Sigmoid colon (tissue), 7 donors: ENCODE measurements around the gene SLC11A1. TPM values are rescaled to one million over a fixed set of nuclear protein-coding genes. Genes with fewer than 3 reads are reported as not detected.

Experiments
- DNase-seq: peaks from one replicate; pipeline ENCODE4 v3.0.0-alpha.2; 2019
- H3K27ac ChIP-seq, 4 donors: fragments of 200-600 bp; sonication (generic); one replicate each; pipeline ENCODE4 v1.5.1; 2016 to 2019; ENCODE audit warnings: mild to moderate bottlenecking in 1 of 4
- H3K27me3 ChIP-seq, 3 donors: fragments of 200-600 bp; sonication (generic); one replicate each; pipeline ENCODE4 v1.5.1; 2019; ENCODE audit warnings: mild to moderate bottlenecking in 1 of 3
- H3K36me3 ChIP-seq, 4 donors: fragments of 200-600 bp; sonication (generic); one replicate each; pipeline ENCODE4 v1.5.1; 2016 to 2019
- H3K4me1 ChIP-seq, 4 donors: fragments of 200-600 bp; sonication (generic); one replicate each; pipeline ENCODE4 v1.5.1; 2017 to 2019
- H3K4me3 ChIP-seq, 4 donors: fragments of 200-600 bp; sonication (generic); one replicate each; pipeline ENCODE4 v1.5.1; 2017 to 2019; ENCODE audit warnings: mild to moderate bottlenecking in 2 of 4, moderate library complexity in 1 of 4
- H3K9me3 ChIP-seq, 4 donors: fragments of 200-600 bp in 3 of 4; sonication (generic) in 3 of 4; one replicate each; pipeline versions ENCODE4 v1.5.1 to v1.6.1; 2013 to 2019
- CTCF ChIP-seq, 4 experiments: fragments of 450-650 bp in 3 of 4; fragments of 200-600 bp in 1 of 4; IDR thresholded peaks; one replicate each; pipeline ENCODE4 v1.5.1; 2016 to 2019; ENCODE audit warnings: antibody characterized with exemption in 4 of 4, mild to moderate bottlenecking in 3 of 4, moderate library complexity in 2 of 4
- EP300 ChIP-seq, 4 donors: sonication (generic); formaldehyde crosslinking; IDR thresholded peaks; one replicate each; pipeline ENCODE4 v1.6.1; 2017; ENCODE audit warnings: antibody characterized with exemption in 4 of 4
- POLR2A ChIP-seq, 2 donors: fragments of 450-650 bp; IDR thresholded peaks; one replicate each; pipeline ENCODE4 v1.6.1; 2016; ENCODE audit warnings: antibody characterized with exemption in 2 of 2, mild to moderate bottlenecking in 2 of 2, moderate library complexity in 2 of 2
- POLR2AphosphoS5 ChIP-seq, 4 donors: sonication (generic); formaldehyde crosslinking; IDR thresholded peaks; one replicate each; pipeline ENCODE4 v1.6.1; 2017; ENCODE audit warnings: antibody characterized with exemption in 4 of 4
- WGBS, 2 donors: extraction: QIAGEN DNeasy Blood & Tissue Kit; methylation state at CpG; one replicate each; pipeline ENCODE4 v1.1.7; 2013; 5-methylcytosine and 5-hydroxymethylcytosine counted together
- intact Hi-C: fragments of 100-400 bp; cut with DNase I; formaldehyde crosslinking; loops from one replicate; pipeline ENCODE4 v1.15.1; 2023
- polyA plus RNA-seq, 3 donors: library from polyadenylated mRNA; stranded (reverse); fragments of 200-250 nt; gene quantifications; one replicate each; pipeline ENCODE4 v1.2.3, GENCODE V29; 2013
- total RNA-seq, 4 donors: library from RNA; depleted of rRNA; stranded (reverse); fragments of >200 nt; gene quantifications; one replicate each; pipeline ENCODE4 v1.1.0, GENCODE V29; 2016
- donor health status: healthy with polysubstance abuse.
- donor health status: Bipolar disorder and iron deficiency.
- donor health status: healthy.

The SLC11A1 gene
- total and polyA plus RNA-seq, 7 donors, result 1.2 to 19.0 (median 13.8) TPM

GRCh38 chr2:218340656-218341055 is 41.4 kb upstream of the SLC11A1 start:
- Histone ChIP-seq H3K4me3 (no peak overlapping the region), H3K27ac (no peak overlapping the region), H3K9me3 (no peaks in the 10 kb centered on the region), H3K36me3 (no peaks in the 10 kb centered on the region), H3K27me3 (no peaks in the 10 kb centered on the region), H3K4me1 (no peaks in the 10 kb centered on the region)
- WGBS, 2 donors, result 93 to 94% methylated on average over 9 of the region's 9 CpGs
- intact Hi-C loops, result no loop called here
- TF ChIP-seq POLR2A (IDR thresholded peaks at IDR 0.05) (no peak), POLR2AphosphoS5 (IDR thresholded peaks at IDR 0.05) (no peak), EP300 (IDR thresholded peaks at IDR 0.05) (no peak), CTCF (IDR thresholded peaks at IDR 0.05) (no peak)
- DNase-seq, result no peak

- intact Hi-C loops, result no loop called here
- DNase-seq, result no peak
- Histone ChIP-seq H3K36me3 (no peaks in the 10 kb centered on the region), H3K4me3 (no peak overlapping the region), H3K4me1 (no peaks in the 10 kb centered on the region), H3K27me3 (no peaks in the 10 kb centered on the region), H3K9me3 (no peaks in the 10 kb centered on the region), H3K27ac (no peak overlapping the region)
- 94 to 95% methylated on average over 8 of the region's 8 CpGs for whole genome bisulfite sequencing, 2 donors
- TF ChIP-seq CTCF (IDR thresholded peaks at IDR 0.05) (no peak), POLR2AphosphoS5 (IDR thresholded peaks at IDR 0.05) (no peak), POLR2A (IDR thresholded peaks at IDR 0.05) (no peak), EP300 (IDR thresholded peaks at IDR 0.05) (no peak)
Measured at GRCh38 chr2:218341381-218341780, 40.7 kb upstream of the SLC11A1 start.

GRCh38 chr2:218342837-218343236 is 39.2 kb upstream of the SLC11A1 start:
- no peaks in the 10 kb centered on the region for H3K4me1 ChIP-seq
- no peaks in the 10 kb centered on the region for H3K36me3 ChIP-seq
- no peaks in the 10 kb centered on the region for H3K27me3 ChIP-seq
- 97% methylated on average over 5 of the region's 5 CpGs for WGBS, 2 donors
- TF ChIP-seq EP300 (IDR thresholded peaks at IDR 0.05) (no peak), CTCF (IDR thresholded peaks at IDR 0.05) (no peak), POLR2AphosphoS5 (IDR thresholded peaks at IDR 0.05) (no peak), POLR2A (IDR thresholded peaks at IDR 0.05) (no peak)
- intact Hi-C loops, result no loop called here
- no peaks in the 10 kb centered on the region for H3K9me3 ChIP-seq
- no peak for DNase-seq
- H3K27ac ChIP-seq, result no peak overlapping the region
- no peak overlapping the region for H3K4me3 ChIP-seq

- Histone ChIP-seq H3K27me3 (no peaks in the 10 kb centered on the region), H3K4me3 (no peak overlapping the region), H3K4me1 (no peaks in the 10 kb centered on the region), H3K36me3 (no peaks in the 10 kb centered on the region), H3K27ac (no peak overlapping the region), H3K9me3 (no peaks in the 10 kb centered on the region)
- intact Hi-C loops, result no loop called here
- TF ChIP-seq EP300 (IDR thresholded peaks at IDR 0.05) (no peak), CTCF (IDR thresholded peaks at IDR 0.05) (no peak), POLR2A (IDR thresholded peaks at IDR 0.05) (no peak), POLR2AphosphoS5 (IDR thresholded peaks at IDR 0.05) (no peak)
- DNase-seq, result no peak
- WGBS, 2 donors, result 90 to 92% methylated on average over 3 of the region's 3 CpGs
Measured at GRCh38 chr2:218343591-218343990, 38.5 kb upstream of the SLC11A1 start.

- TF ChIP-seq POLR2A (IDR thresholded peaks at IDR 0.05) (no peak), POLR2AphosphoS5 (IDR thresholded peaks at IDR 0.05) (no peak), EP300 (IDR thresholded peaks at IDR 0.05) (no peak), CTCF (IDR thresholded peaks at IDR 0.05) (no peak)
- WGBS, 2 donors, result 96 to 97% methylated on average over 12 of the region's 12 CpGs
- Histone ChIP-seq H3K27me3 (no peaks in the 10 kb centered on the region), H3K27ac (no peak overlapping the region), H3K9me3 (no peaks in the 10 kb centered on the region), H3K4me3 (no peak overlapping the region), H3K4me1 (no peaks in the 10 kb centered on the region), H3K36me3 (no peaks in the 10 kb centered on the region)
- intact Hi-C loops, result no loop called here
- DNase-seq, result no peak
Measured at GRCh38 chr2:218344090-218344754, 37.9 kb upstream of the SLC11A1 start.
